GM20000 (cell line): ENCODE measurements around the gene DLG4.

Experiments used
- DNase-seq: peaks from one replicate; pipeline ENCODE4 v3.0.0; 2012; ENCODE audit warnings: low spot score
- TF ChIP-seq, protein P1 (sequence below): IDR thresholded peaks from 2 replicates; pipeline ENCODE4 v1.5.1; 2012; ENCODE audit warnings: mild to moderate bottlenecking, control low read depth; ENCODE audit errors: extremely low read depth, missing control alignments

Gene DLG4

DNA sequence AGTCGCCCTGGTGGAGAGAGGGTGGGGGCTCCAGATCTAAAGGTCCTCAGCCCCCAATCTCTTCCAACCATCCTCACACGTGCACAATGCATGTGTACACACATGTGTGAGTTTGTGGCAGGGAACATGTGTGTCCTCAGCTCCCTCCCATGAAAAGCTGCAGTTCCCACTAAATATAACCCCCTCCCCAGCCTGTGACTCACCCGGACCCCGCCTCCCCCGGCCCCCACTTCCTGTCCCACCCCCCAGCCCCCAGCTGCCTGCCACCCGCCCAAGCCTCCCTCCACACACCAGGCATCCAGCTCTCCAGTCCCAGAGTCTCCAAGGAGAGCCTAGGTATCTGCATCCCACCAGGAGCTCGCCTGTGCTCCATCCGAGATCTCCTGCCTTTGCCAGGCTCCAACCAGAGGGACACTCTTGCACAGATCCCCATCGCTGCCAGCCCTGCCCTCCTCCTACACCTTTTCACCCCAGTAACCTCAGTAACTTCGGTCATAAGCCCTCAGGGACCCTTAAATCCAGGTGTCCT is 3.9 kb downstream of the DLG4 start:
- no peak for DNase-seq
- TF ChIP-seq, protein P1, sequence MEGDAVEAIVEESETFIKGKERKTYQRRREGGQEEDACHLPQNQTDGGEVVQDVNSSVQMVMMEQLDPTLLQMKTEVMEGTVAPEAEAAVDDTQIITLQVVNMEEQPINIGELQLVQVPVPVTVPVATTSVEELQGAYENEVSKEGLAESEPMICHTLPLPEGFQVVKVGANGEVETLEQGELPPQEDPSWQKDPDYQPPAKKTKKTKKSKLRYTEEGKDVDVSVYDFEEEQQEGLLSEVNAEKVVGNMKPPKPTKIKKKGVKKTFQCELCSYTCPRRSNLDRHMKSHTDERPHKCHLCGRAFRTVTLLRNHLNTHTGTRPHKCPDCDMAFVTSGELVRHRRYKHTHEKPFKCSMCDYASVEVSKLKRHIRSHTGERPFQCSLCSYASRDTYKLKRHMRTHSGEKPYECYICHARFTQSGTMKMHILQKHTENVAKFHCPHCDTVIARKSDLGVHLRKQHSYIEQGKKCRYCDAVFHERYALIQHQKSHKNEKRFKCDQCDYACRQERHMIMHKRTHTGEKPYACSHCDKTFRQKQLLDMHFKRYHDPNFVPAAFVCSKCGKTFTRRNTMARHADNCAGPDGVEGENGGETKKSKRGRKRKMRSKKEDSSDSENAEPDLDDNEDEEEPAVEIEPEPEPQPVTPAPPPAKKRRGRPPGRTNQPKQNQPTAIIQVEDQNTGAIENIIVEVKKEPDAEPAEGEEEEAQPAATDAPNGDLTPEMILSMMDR, result no peak

DNA sequence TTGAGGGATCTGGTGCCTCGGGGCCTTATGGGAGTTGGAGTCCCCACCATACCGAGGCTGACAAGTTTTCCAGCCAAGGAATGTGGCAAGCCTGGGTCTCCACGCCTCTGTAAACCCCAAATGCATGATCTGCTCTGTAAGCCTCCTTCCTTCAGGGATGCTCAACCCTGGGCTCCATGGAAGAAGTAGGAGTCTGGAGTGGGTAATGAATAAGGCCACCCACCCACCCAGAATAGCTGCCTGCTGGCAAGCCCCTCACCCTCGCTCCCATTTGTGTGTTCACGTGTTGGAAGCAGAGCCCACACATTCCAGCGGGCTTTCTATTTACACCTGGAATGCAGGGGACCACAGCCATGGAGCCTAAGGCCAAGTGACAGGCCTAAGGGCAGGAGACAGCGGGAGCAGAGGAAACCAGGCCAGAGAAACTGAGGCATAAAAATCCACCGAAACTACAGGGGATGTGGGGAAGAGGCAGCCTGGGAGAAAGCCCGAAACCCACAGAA is 4.4 kb downstream of the DLG4 start:
- no peak for DNase-seq
- TF ChIP-seq, protein P1, result no peak

DNA sequence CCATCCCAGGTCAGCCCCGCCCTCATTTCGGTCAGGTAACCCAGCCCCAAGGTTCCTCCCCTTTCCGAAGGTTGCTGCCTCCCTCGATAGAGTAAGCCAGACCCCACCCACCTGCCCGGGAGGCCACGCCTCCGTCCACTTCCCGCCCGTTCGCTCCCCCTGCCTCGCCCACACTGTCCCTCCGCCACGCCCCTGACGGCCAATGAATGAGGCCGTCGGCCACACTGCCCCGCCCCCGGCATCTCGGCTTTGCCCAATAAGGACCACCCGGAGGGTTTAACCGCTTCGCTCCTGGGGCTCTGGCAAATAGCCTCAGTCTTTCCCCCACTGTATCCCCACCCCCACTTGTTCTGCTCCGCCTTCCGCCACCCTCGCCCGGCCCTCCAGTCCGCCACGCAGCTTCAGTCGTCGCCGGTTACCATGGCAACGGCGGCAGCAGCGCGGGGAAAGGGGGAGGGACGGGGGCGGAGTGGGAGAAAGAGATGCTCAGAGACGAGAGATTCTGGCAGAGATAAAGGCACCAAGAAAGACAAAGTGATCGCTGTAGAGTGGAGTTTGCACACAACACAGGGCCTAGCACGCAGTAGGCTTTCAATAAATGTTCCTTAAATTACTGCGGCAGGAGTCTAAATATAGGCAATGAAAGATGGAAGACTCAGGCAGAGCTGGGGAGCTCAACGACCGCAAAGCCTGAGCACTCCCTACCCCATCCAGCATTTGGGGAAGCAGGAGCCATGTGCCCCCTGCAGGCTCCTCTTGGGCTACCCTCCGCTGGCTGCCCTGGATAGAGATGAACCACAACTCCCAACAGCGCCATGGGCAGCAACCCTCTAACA is 5.1 kb downstream of the DLG4 start:
- DNase-seq, result peak; percentile 98

DNA sequence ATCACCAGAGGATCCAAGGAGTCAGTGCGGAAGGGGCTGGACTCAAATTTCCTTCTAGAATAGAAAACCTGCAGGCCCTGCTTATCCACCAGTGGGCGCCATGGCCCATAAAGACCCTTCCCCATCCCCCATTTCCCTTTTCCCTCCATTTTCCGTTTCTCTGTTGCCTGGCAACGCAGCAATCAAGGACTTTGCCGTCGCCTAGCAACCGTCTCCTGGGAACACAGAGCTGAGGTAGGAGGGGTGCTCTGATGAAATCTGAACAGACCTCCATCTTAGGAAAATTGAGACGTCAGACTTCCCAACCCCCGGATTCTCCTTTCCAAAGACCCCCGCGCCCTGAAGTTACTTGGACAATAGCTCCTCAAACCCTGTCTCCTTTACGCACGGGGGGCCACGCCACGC is 5.7 kb downstream of the DLG4 start:
- peak; percentile 70 for DNase-seq
- TF ChIP-seq, protein P1, result peak; percentile 22

More for the DNA sequence above, 5.1 kb downstream of the DLG4 start:
- TF ChIP-seq, protein P1, result peak; percentile 22

DNA sequence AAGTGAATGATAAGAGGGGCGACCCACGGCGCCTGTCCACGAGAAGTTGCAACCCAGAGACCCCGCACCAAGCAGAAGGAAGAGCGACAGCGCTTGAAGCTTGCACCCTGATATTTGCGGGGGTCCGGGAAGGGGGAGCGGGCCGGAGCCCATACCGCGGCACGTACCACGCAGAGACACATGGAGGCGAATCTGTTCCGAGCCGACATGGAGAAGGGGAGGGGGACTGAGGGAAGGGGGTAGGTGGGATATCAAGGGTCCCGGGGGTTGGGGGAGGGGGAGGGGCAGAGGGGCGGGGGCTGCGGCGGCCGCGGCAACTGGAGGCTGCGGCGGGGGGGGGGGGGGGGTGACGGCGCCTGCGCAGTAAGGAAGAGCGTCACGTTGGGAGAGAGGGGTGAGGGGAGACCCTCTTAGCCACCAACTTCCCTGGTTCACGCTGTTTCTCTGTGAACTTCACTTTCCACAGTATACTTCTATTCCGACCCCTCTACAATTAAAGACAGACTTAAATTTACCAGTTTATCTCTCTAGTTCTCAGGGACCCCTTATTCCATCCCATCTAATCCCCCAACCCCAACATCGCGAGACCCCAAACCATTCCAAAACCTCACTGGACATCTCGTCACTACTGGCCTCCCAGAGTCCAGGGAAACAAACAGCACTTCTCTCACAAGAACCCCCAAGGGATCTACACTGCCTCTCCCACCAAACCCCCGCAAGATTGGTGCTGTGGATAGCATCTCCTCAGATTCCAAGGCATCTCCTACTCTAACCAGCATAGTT is 8.0 kb downstream of the DLG4 start:
- TF ChIP-seq, protein P1, result no peak
- DNase-seq, result no peak

DNA sequence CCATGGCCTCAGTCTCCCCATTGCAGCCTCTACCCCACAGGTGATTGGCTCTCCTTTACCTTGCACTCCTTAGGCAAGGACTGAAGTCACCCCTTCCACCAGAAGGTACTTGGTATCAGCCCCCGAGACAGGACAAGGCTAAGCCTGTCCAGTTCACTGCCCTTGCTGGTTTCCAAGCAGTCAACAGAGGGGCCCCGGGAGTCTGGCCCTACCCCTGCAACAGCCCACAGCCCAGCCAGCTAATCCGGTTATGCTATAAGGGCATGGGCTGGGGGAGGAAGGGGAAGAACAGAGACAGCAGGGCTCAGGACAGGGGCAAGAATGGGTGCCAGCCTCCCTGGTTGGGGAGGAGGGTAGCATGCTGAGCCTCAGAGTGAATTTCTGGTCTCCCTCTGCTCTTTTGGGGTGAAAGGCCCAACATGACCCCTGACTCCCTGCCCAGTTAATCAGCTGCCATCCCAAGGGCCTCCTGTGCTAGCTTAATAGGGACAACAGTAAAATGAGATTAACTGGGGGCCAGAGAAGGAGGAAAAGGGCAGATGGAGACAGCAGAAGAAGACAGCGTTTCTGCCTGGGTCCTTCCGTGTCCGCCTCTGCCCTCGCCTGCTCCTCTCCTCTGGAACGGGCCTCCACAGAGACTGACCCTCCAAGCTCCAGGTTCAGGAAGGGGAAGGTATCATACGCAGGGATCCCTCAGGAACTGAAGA is 10.7 kb downstream of the DLG4 start:
- TF ChIP-seq, protein P1, result no peak
- DNase-seq, result no peak
